H1 (cell line): ENCODE results near the gene ARAP2. TPM values are rescaled to one million over a fixed set of nuclear protein-coding genes. Genes with fewer than 3 reads are reported as not detected.

Source experiments
- CTCF ChIA-PET: fragments of 300-600 bp; sonication (Branson Sonifier 250); formaldehyde crosslinking; loops from one replicate; lab custom pipeline; 2021; ENCODE audit not compliant: partially characterized antibody; lab: Charles Lee
- POLR2A ChIA-PET: fragments of 300-600 bp; sonication (Branson Sonifier 250); formaldehyde crosslinking; loops from one replicate; lab custom pipeline; 2021; ENCODE audit warnings: inconsistent platforms; ENCODE audit not compliant: partially characterized antibody; lab: Charles Lee
- DNase-seq, 2 experiments: peaks; one replicate each; pipeline versions ENCODE4 v3.0.0 to v3.0.0-alpha.2; 2010 to 2022; ENCODE audit warnings: low spot score in 2 of 2, low read depth in 1 of 2, mixed read lengths in 1 of 2
- FAIRE-seq: peaks from 2 replicates; lab custom pipeline; 2011; peaks lifted over from hg19 to GRCh38; lab: Jason Lieb, UNC
- H2AFZ ChIP-seq: 2 replicates; pipeline ENCODE4 v1.8.1; 2012; ENCODE audit warnings: low read length, inconsistent platforms
- H2AK5ac ChIP-seq: 2 replicates; pipeline ENCODE4 v1.6.1; 2013; ENCODE audit warnings: low read depth, low read length
- H2BK120ac ChIP-seq: replicated peaks from 2 replicates; pipeline ENCODE3; 2013; ENCODE audit warnings: low read depth, low read length, inconsistent platforms
- H2BK12ac ChIP-seq: 2 replicates; pipeline ENCODE4 v1.6.1; 2013; ENCODE audit warnings: low read depth, low read length
- H2BK15ac ChIP-seq: 2 replicates; pipeline ENCODE4 v1.6.1; 2013; ENCODE audit warnings: low read length
- H2BK20ac ChIP-seq: 2 replicates; pipeline ENCODE4 v1.6.1; 2013; ENCODE audit warnings: low read length
- H2BK5ac ChIP-seq: 2 replicates; pipeline ENCODE4 v1.6.1; 2013; ENCODE audit warnings: low read depth, low read length
- H3K14ac ChIP-seq: 2 replicates; pipeline ENCODE4 v1.6.1; 2013; ENCODE audit warnings: inconsistent platforms; ENCODE audit not compliant: insufficient read length
- H3K18ac ChIP-seq: 2 replicates; pipeline ENCODE4 v1.6.1; 2013; ENCODE audit warnings: low read length; ENCODE audit errors: extremely low read depth
- H3K23ac ChIP-seq: 2 replicates; pipeline ENCODE4 v1.6.1; 2013; ENCODE audit warnings: inconsistent platforms; ENCODE audit not compliant: insufficient read length
- H3K23me2 ChIP-seq: 2 replicates; pipeline ENCODE4 v1.6.1; 2013; ENCODE audit warnings: low read depth, low read length
- H3K27ac ChIP-seq: 2 replicates; pipeline ENCODE4 v1.6.1; 2011; ENCODE audit warnings: low read depth, low read length, inconsistent platforms
- H3K27me3 ChIP-seq, 4 experiments: replicated peaks in 1 of 4; 1 replicate in 1 of 4; 2 replicates in 3 of 4; pipeline versions ENCODE4 v1.6.1 to v1.8.1; 2011 to 2013; ENCODE audit warnings: low read length in 3 of 4, mild to moderate bottlenecking in 3 of 4, inconsistent platforms in 2 of 4, mixed read lengths in 2 of 4, moderate library complexity in 1 of 4; ENCODE audit not compliant: control insufficient read depth in 3 of 4, insufficient read depth in 3 of 4; ENCODE audit errors: extremely low read depth in 1 of 4
- H3K36me3 ChIP-seq, 4 experiments: 2 replicates each; pipeline versions ENCODE4 v1.6.1 to v1.8.1; 2011 to 2013; ENCODE audit warnings: mild to moderate bottlenecking in 4 of 4, low read length in 3 of 4, moderate library complexity in 2 of 4, control low read depth in 1 of 4, inconsistent platforms in 1 of 4; ENCODE audit not compliant: insufficient read depth in 4 of 4, control insufficient read depth in 2 of 4
- H3K4ac ChIP-seq: replicated peaks from 2 replicates; pipeline ENCODE3; 2013; ENCODE audit warnings: low read length, low read depth, mixed read lengths, inconsistent platforms; ENCODE audit not compliant: insufficient read length
- H3K4me1 ChIP-seq, 4 experiments: replicated peaks in 1 of 4; 1 replicate in 1 of 4; 2 replicates in 3 of 4; pipeline versions ENCODE4 v1.6.1 to v1.8.1; 2011 to 2013; ENCODE audit warnings: low read length in 3 of 4, inconsistent platforms in 2 of 4, mixed read lengths in 1 of 4; ENCODE audit not compliant: insufficient read depth in 4 of 4, control insufficient read depth in 3 of 4
- H3K4me2 ChIP-seq, 2 experiments: 2 replicates each; pipeline versions ENCODE4 v1.6.1 to v1.8.1; 2011 to 2013; ENCODE audit warnings: low read depth in 2 of 2, low read length in 2 of 2, control low read depth in 1 of 2, inconsistent platforms in 1 of 2, mild to moderate bottlenecking in 1 of 2; ENCODE audit not compliant: insufficient read depth in 1 of 2
- H3K4me3 ChIP-seq, 4 experiments: fragments of 200-600, 300-600 bp in 1 of 4; sonication (generic), shearing (Covaris generic), sonication (Bioruptor Twin) in 1 of 4; 2 replicates each; pipeline versions ENCODE4 v1.5.1 to v1.8.1; 2011 to 2016; ENCODE audit warnings: low read length in 4 of 4, low read depth in 3 of 4, control low read depth in 2 of 4, inconsistent platforms in 2 of 4, mild to moderate bottlenecking in 2 of 4, mixed read lengths in 1 of 4, moderate library complexity in 1 of 4; ENCODE audit not compliant: insufficient read depth in 2 of 4; ENCODE audit errors: extremely low read depth in 1 of 4
- H3K56ac ChIP-seq: replicated peaks from 2 replicates; pipeline ENCODE3; 2013; ENCODE audit warnings: low read depth, mild to moderate bottlenecking, mixed read lengths, low read length, inconsistent platforms; ENCODE audit not compliant: insufficient read length
- H3K79me1 ChIP-seq: 2 replicates; pipeline ENCODE4 v1.6.1; 2013; ENCODE audit warnings: low read depth, low read length, control low read depth
- H3K79me2 ChIP-seq, 2 experiments: 2 replicates each; pipeline versions ENCODE4 v1.6.1 to v1.8.1; 2012 to 2013; ENCODE audit warnings: low read length in 2 of 2, mild to moderate bottlenecking in 2 of 2, inconsistent platforms in 1 of 2; ENCODE audit not compliant: insufficient read depth in 2 of 2, control insufficient read depth in 1 of 2
- H3K9ac ChIP-seq, 4 experiments: replicated peaks in 1 of 4; 1 replicate in 1 of 4; 2 replicates in 3 of 4; pipeline versions ENCODE4 v1.6.1 to v1.8.1; 2011 to 2013; ENCODE audit warnings: low read depth in 3 of 4, low read length in 3 of 4, control low read depth in 2 of 4, mild to moderate bottlenecking in 2 of 4, moderate library complexity in 2 of 4, inconsistent platforms in 1 of 4; ENCODE audit errors: extremely low read depth in 1 of 4
- H3K9me3 ChIP-seq, 2 experiments: 2 replicates each; pipeline versions ENCODE4 v1.6.1 to v1.8.1; 2012 to 2013; ENCODE audit warnings: mild to moderate bottlenecking in 2 of 2, moderate library complexity in 2 of 2, control low read depth in 1 of 2, inconsistent platforms in 1 of 2, low read depth in 1 of 2, low read length in 1 of 2, mixed read lengths in 1 of 2; ENCODE audit not compliant: insufficient read depth in 2 of 2
- H4K20me1 ChIP-seq, 2 experiments: replicated peaks in 1 of 2; 2 replicates each; pipeline versions ENCODE3 to v1.8.1; 2011 to 2013; ENCODE audit warnings: inconsistent platforms in 2 of 2, low read length in 2 of 2, mild to moderate bottlenecking in 1 of 2; ENCODE audit not compliant: insufficient read depth in 2 of 2, control insufficient read depth in 1 of 2
- H4K5ac ChIP-seq: 2 replicates; pipeline ENCODE4 v1.6.1; 2013; ENCODE audit warnings: low read length, low read depth, mixed read lengths, inconsistent platforms; ENCODE audit not compliant: insufficient read length
- H4K8ac ChIP-seq: 2 replicates; pipeline ENCODE4 v1.8.0; 2013; ENCODE audit warnings: mild to moderate bottlenecking, moderate library complexity, low read length, inconsistent platforms; ENCODE audit not compliant: insufficient read depth; ENCODE audit errors: extremely low read depth
- H4K91ac ChIP-seq: replicated peaks from 2 replicates; pipeline ENCODE3; 2013; ENCODE audit warnings: low read length, mixed read lengths, inconsistent platforms; ENCODE audit not compliant: insufficient read length
- BRCA1 ChIP-seq: IDR thresholded peaks from 2 replicates; pipeline ENCODE4 v1.6.1; 2012; ENCODE audit warnings: low read depth, low read length, improper control_type of control experiment
- EZH2 ChIP-seq: fragments of 200-600 bp; sonication (generic); IDR thresholded peaks from 2 replicates; pipeline ENCODE4 v1.7.1; 2012; ENCODE audit warnings: low read depth, mild to moderate bottlenecking, moderate library complexity, low read length, inconsistent platforms; ENCODE audit not compliant: severe bottlenecking
- HDAC2 ChIP-seq, 2 experiments: fragments of 300-600 bp in 1 of 2; sonication (generic) in 1 of 2; IDR thresholded peaks; 2 replicates each; pipeline ENCODE4 v1.6.1; 2011 to 2012; ENCODE audit warnings: low read depth in 2 of 2, low read length in 2 of 2, mild to moderate bottlenecking in 2 of 2, moderate library complexity in 2 of 2, borderline replicate concordance in 1 of 2, inconsistent platforms in 1 of 2
- JUND ChIP-seq: IDR thresholded peaks from 2 replicates; pipeline ENCODE4 v1.6.1; 2011; ENCODE audit warnings: mild to moderate bottlenecking, improper control_type of control experiment, low read length
- POU5F1 ChIP-seq: IDR thresholded peaks from 2 replicates; pipeline ENCODE4 v1.6.1; 2011; ENCODE audit warnings: low read depth, mild to moderate bottlenecking, low read length, moderate library complexity
- RBBP5 ChIP-seq: IDR thresholded peaks from 2 replicates; pipeline ENCODE4 v1.7.1; 2012; ENCODE audit warnings: low read depth, mild to moderate bottlenecking, inconsistent platforms, low read length, moderate library complexity, borderline replicate concordance
- RXRA ChIP-seq: IDR thresholded peaks from 2 replicates; pipeline ENCODE4 v1.6.1; 2011; ENCODE audit warnings: low read depth, mild to moderate bottlenecking, low read length, moderate library complexity; ENCODE audit not compliant: insufficient read depth
- WGBS, 2 experiments: shearing (Covaris generic) in 1 of 2; methylation state at CpG; one replicate each; pipeline versions ENCODE4 v1.1.6 to v1.1.7; 2013 to 2015; ENCODE audit warnings: low lambda C conversion rate in 2 of 2, mixed read lengths in 2 of 2, inconsistent platforms in 1 of 2, low coverage in 1 of 2, missing lambda C conversion rate in 1 of 2; ENCODE audit not compliant: insufficient replicate concordance in 2 of 2, insufficient coverage in 1 of 2, insufficient read length in 1 of 2; ENCODE audit errors: extremely low coverage in 1 of 2, missing lambda C conversion rate in 1 of 2; 5-methylcytosine and 5-hydroxymethylcytosine counted together
- polyA plus RNA-seq, 7 experiments: library from polyadenylated mRNA; depleted of rRNA in 3 of 7; stranded (reverse) in 5 of 7; unstranded in 2 of 7; fragments of >200 nt in 5 of 7; fragments of 200-250 nt in 2 of 7; gene quantifications; 1 replicate in 5 of 7; 2 replicates in 1 of 7; 4 replicates in 1 of 7; pipeline versions ENCODE4 v1.2.1 to v1.2.3, GENCODE V29; 2011 to 2013; ENCODE audit warnings: missing spikeins in 2 of 7, mixed read lengths in 2 of 7
- total RNA-seq: library from RNA; stranded (reverse); fragmentation: NEBNext Ultra II Directional; extraction: Animal tissue kit (Norgen Biotek cat#: 25700); gene quantifications from 2 replicates; pipeline ENCODE4 v1.2.1, GENCODE V29; 2021
- TF ChIP-seq, protein P1 (sequence below): IDR thresholded peaks from 2 replicates; pipeline ENCODE4 v1.6.1; 2011; ENCODE audit warnings: low read depth, mild to moderate bottlenecking, low read length; ENCODE audit not compliant: insufficient read depth
- TF ChIP-seq, protein P2 (sequence below): IDR thresholded peaks from 2 replicates; pipeline ENCODE4 v1.6.1; 2012; ENCODE audit warnings: inconsistent platforms

Gene ARAP2
- total and polyA plus RNA-seq, 2 of the 8 experiments (the other 6 are each of a cell fraction or from before 2014, with no cell fraction given), result 0.15 to 2.3 TPM

- Histone ChIP-seq H4K20me1 (no peaks in the 10 kb centered on the region), H2BK5ac (no peak overlapping the region), H3K79me1 (no peaks in the 10 kb centered on the region), H4K5ac (no peak overlapping the region), H3K23me2 (no peaks in the 10 kb centered on the region), H3K4me2 (no peak overlapping the region), H2BK20ac (no peak overlapping the region), H3K27me3 (no peaks in the 10 kb centered on the region), H2BK15ac (no peak overlapping the region), H3K14ac (no peak overlapping the region), H2BK12ac (no peak overlapping the region), H3K36me3 (no peaks in the 10 kb centered on the region), H4K8ac (no peak overlapping the region), H3K79me2 (no peaks in the 10 kb centered on the region), H3K18ac (no peak overlapping the region), H2AK5ac (no peak overlapping the region), H3K4ac (no peak overlapping the region), H2AFZ (no peak overlapping the region), H3K9me3 (no peaks in the 10 kb centered on the region), H3K56ac (no peak overlapping the region), H3K4me3 (no peak overlapping the region), H3K23ac (no peak overlapping the region), H3K9ac (no peak overlapping the region), H4K91ac (no peak overlapping the region), H2BK120ac (no peak overlapping the region), H3K27ac (no peak overlapping the region), H3K4me1 (no peaks in the 10 kb centered on the region; a peak in 1 of 7 replicates)
- CTCF ChIA-PET, result interaction anchor here (0.7 to 1.4 kb wide), 2 partner anchors 12 to 61 kb away, joined by 3 to 5 read pairs; no protein-coding TSS in a partner anchor
- FAIRE-seq (no peak), DNase-seq (no peak)
- no peak for TF ChIP-seq RBBP5
- TF ChIP-seq RXRA, result no peak
- TF ChIP-seq JUND, result no peak
- TF ChIP-seq, protein P1, sequence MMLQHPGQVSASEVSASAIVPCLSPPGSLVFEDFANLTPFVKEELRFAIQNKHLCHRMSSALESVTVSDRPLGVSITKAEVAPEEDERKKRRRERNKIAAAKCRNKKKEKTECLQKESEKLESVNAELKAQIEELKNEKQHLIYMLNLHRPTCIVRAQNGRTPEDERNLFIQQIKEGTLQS, result no peak
- TF ChIP-seq EZH2, result no peak
- no peak for TF ChIP-seq BRCA1
- no peak for TF ChIP-seq POU5F1
- TF ChIP-seq, protein P2, sequence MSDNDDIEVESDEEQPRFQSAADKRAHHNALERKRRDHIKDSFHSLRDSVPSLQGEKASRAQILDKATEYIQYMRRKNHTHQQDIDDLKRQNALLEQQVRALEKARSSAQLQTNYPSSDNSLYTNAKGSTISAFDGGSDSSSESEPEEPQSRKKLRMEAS, result no peak
- TF ChIP-seq HDAC2 (IDR thresholded peaks at IDR 0.05; ENCODE audit: borderline replicate concordance in 1 of 2, low read depth in 2 of 2, low read length in 2 of 2), result no peak
- POLR2A ChIA-PET, result interaction anchor here (0.8 kb wide), 1 partner anchor 23 kb away, joined by 4 read pairs; no protein-coding TSS in a partner anchor
- 98% methylated on average over 6 of the region's 6 CpGs; no CpG with 5 or more reads in 1 of the 2 experiments for WGBS, 2 experiments
Observed at GRCh38 chr4:36180206-36180605, 64.1 kb downstream of the ARAP2 start.
